Activated CD8-positive, alpha-beta T cell treated with anti-CD3 and anti-CD28 coated beads, Interleukin-2, amount 10 ng/mL, durations not matched to agents 7 days and 5 days (primary cell): ENCODE data around the gene DNAH3. TPM values are rescaled to one million over a fixed set of nuclear protein-coding genes. Genes with fewer than 3 reads are reported as not detected.
A peak's percentile ranks its signal among the peaks of the same experiment; 100 is the strongest.
"Not testable (repeated sequence)": the region's sequence is repeated elsewhere in the genome, so short reads cannot be mapped to it uniquely, and the experiment has no call there.

Experiments
- ATAC-seq: fragments of 150-1000 bp; cut with Tn5 transposase; one replicate; pipeline ENCODE4 v1.10.0; 2021; ENCODE audit warnings: moderate library complexity
- CTCF ChIA-PET: fragments of 350-600 bp; sonication (Branson Sonifier 250); formaldehyde crosslinking; loops from one replicate; lab custom pipeline; 2021; ENCODE audit warnings: antibody characterized with exemption; lab: Charles Lee
- POLR2A ChIA-PET: fragments of 350-600 bp; sonication (Branson Sonifier 250); formaldehyde crosslinking; loops from one replicate; lab custom pipeline; 2021; ENCODE audit warnings: antibody characterized with exemption; lab: Charles Lee
- DNase-seq: peaks from one replicate; pipeline ENCODE4 v3.0.0-alpha.2; 2020
- H3K27ac Mint-ChIP-seq: one replicate; pipeline ENCODE4 v1.8.0; 2021; ENCODE audit warnings: mild to moderate bottlenecking, mixed read lengths
- H3K27me3 Mint-ChIP-seq: one replicate; pipeline ENCODE4 v1.8.0; 2021; ENCODE audit warnings: low read depth, mixed read lengths
- H3K36me3 Mint-ChIP-seq: one replicate; pipeline ENCODE4 v1.8.0; 2021; ENCODE audit warnings: low read depth, mixed read lengths
- H3K4me1 Mint-ChIP-seq: one replicate; pipeline ENCODE4 v1.8.0; 2021; ENCODE audit warnings: low read depth, mixed read lengths
- H3K4me3 Mint-ChIP-seq: one replicate; pipeline ENCODE4 v1.8.0; 2021; ENCODE audit warnings: mild to moderate bottlenecking, mixed read lengths
- H3K9me3 Mint-ChIP-seq: one replicate; pipeline ENCODE4 v1.8.0; 2022; ENCODE audit warnings: mixed read lengths; ENCODE audit not compliant: insufficient read depth
- total RNA-seq, 2 experiments: library from RNA; stranded (reverse); gene quantifications; one replicate each; pipeline ENCODE4 v1.2.3, GENCODE V29; 2021

The DNAH3 gene
- total RNA-seq, 2 experiments from 2014 or later, result not detected

DNA sequence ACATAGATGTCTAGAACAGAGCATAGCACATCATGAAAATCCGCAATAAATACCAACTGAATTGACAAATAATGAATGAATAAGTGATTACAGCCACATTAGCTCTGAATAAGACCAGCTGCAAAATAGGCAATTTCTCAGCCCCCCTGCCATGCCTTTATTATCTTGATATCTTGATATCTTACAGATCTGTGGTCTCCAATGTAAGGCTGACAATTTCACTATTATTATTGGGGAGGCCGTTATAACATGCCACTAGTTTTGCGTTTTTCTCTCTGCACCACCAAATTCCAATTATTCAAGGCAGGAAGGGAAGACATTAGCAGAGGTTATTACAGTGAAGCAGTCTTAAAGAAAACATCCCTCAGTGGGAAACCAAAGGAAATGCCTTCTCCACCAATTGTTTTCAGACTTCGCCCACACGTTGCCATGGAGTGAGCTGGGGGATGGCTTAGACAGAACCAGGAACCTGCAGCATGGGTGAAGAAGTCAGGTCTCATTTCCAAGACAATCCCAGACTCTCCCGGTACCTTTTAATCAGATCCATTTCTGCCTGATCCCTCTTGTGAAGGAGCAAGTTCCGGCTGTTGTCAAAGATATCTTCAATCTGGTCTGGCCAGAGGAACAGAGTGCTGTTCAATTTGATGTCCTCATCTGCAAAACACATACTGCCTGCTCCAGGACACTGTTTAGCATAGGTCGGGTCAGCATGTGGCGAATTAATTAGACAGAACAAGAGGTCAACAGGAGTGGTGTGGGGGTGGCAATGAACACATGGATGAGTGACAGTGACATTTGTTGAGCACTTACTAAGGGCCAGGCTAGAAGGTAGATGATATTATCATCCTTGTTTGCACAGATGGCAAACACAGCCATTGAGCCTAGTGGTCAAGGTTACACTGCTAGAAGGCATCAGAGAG lies 46.4 kb downstream of the DNAH3 start:
- no peak overlapping the region for H3K4me3 Mint-ChIP-seq
- H3K36me3 Mint-ChIP-seq, result no peaks in the 10 kb centered on the region
- peaks cover 24% of the 10 kb centered on the region for H3K27me3 Mint-ChIP-seq
- no peaks in the 10 kb centered on the region for H3K9me3 Mint-ChIP-seq
- POLR2A ChIA-PET, result no interaction called here
- no peak for ATAC-seq
- CTCF ChIA-PET, result no interaction called here
- DNase-seq, result no peak
- no peak overlapping the region for H3K27ac Mint-ChIP-seq
- peaks cover 1% of the 10 kb centered on the region for H3K4me1 Mint-ChIP-seq

DNA sequence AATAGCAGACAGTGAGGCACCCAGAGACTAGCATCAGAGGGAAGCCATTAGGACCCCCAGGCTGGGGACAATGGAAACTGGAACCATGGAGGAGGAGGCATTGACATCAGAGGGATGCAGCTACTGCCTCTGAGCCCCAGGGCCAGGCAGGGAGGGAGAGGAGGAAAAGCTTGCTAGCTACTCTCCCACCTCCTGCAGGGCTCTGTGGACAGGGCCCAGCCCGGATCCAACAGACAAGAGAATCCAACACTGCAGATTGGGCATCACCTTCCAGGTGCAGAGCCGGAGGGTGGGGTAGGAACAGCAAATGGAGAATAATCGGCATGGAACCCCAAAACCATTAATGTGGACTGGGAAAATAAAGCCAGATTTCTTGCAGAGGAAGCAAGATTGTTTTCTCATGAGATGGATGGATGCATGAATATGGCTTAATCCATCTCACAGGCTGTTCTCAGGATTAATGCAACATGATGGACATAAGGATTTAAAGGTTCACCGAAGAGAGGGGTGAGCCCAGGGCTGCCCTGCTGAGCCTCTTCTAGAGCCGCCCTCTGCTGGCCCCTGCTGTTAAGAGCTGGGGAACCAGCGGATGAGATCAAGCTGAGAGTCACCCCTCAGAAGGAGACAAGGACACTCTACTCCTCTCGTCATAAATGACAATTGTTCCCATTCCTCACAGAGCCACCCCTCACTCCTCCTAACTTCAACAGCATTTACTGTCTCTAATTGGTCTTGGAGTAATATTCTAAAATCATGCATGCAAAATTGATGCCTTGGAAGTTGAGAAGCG lies 48.8 kb downstream of the DNAH3 start:
- POLR2A ChIA-PET, result no interaction called here
- Mint-ChIP-seq H3K9me3 (no peaks in the 10 kb centered on the region), H3K27ac (no peak overlapping the region), H3K4me3 (no peak overlapping the region), H3K4me1 (peaks cover 1% of the 10 kb centered on the region), H3K36me3 (no peaks in the 10 kb centered on the region), H3K27me3 (peaks cover 30% of the 10 kb centered on the region)
- CTCF ChIA-PET, result interaction anchor here (0.6 to 1.0 kb wide), 3 partner anchors 21 to 307 kb away, joined by 3 to 4 read pairs (median 4); no protein-coding TSS in a partner anchor
- DNase-seq (peak; percentile 23), ATAC-seq (no peak)

DNA sequence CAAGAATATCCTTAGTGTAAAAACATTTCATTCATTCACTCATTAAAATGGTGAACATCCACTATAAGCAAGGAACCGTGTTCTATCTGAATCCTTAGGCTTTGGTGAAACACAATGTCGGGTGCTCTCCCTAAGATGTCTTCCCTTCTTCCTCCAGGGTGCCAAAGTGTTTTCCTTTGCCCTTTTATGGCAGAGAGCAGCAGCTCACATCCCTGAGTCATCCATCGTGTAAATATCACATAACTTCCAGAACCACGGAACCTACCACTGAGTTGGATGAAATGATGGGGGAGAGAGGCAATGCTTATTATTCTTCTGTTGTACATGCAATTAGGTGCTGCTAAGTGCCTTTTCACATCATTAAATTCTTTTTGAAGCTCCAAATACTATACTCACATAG lies 50.2 kb downstream of the DNAH3 start:
- ChIA-PET POLR2A (no interaction called here), CTCF (interaction anchor here (1.0 kb wide), 1 partner anchor 250 kb away, joined by 4 read pairs; no protein-coding TSS in a partner anchor)
- Mint-ChIP-seq H3K27ac (no peak overlapping the region), H3K27me3 (peaks cover 34% of the 10 kb centered on the region), H3K4me1 (peaks cover 1% of the 10 kb centered on the region), H3K4me3 (no peak overlapping the region), H3K36me3 (no peaks in the 10 kb centered on the region), H3K9me3 (no peaks in the 10 kb centered on the region)
- DNase-seq (no peak), ATAC-seq (no peak)

DNA sequence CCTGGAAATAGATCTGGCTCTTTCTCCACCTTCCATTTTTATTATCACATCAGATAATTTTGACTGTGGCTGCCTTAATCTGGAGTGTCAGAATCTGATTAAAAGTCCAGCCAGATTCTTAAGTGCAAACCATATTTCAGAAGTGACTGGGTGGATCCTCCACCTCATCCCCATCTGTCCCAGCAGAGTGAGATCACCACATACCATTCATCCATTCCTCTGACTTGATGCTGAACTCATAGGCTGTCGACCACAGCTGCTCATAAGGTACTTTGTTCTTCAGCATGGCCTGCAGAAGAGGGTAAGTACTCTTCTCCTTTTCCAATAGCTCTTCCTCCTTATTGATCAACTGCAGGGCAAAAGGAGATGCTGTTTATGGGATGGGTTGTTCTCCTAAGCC lies 53.5 kb downstream of the DNAH3 start:
- DNase-seq (no peak), ATAC-seq (no peak)
- Mint-ChIP-seq H3K27ac (no peak overlapping the region), H3K9me3 (no peaks in the 10 kb centered on the region), H3K4me1 (no peaks in the 10 kb centered on the region), H3K36me3 (no peaks in the 10 kb centered on the region), H3K4me3 (no peak overlapping the region), H3K27me3 (peaks cover 40% of the 10 kb centered on the region)
- POLR2A ChIA-PET, result interaction anchor here (0.5 kb wide), 1 partner anchor 219 kb away, joined by 3 read pairs; no protein-coding TSS in a partner anchor
- CTCF ChIA-PET, result interaction anchor here (1.2 kb wide), 1 partner anchor 248 kb away, joined by 3 read pairs; no protein-coding TSS in a partner anchor

DNA sequence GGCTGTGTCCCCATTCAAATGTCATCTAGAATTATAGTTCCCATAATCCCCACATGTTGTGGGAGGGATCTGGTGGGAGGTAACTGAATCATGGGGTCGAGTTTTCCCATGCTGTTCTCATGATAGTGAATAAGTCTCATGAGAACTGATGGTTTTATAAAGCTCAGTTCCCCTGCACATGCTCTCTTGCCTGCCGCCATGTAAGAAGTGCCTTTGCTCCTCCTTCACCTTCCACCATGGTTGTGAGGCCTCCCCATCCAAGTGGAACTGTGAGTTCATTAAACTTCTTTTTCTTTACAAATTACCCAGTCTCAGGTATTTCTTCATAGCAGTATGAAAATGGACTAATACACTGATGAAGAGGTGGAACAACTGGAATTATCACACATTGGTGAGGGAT lies 55.9 kb downstream of the DNAH3 start:
- H3K36me3 Mint-ChIP-seq, H3K9me3 Mint-ChIP-seq, DNase-seq, POLR2A ChIA-PET, H3K4me3 Mint-ChIP-seq, H3K27ac Mint-ChIP-seq, ATAC-seq, H3K4me1 Mint-ChIP-seq, CTCF ChIA-PET: not testable (repeated sequence)
- H3K27me3 Mint-ChIP-seq, result peaks cover 42% of the 10 kb centered on the region

DNA sequence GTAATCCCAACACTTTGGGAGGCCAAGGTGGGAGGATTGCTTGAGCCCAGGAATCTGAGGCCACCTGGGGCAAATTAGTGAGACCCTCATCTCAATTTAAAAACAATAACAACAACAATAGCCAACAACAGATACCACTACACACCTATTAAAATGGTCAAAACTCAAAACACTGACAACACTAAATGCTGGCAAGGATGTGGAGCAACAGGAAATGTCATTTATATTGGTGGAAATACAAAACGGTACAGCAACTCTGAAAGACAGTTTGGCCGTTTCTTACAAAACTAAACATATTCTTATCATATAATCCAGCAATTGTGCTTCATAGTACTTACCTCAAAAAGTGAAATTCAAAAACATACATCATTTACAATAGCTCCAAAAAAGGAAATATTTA lies 57.7 kb downstream of the DNAH3 start:
- ATAC-seq (no peak), DNase-seq (no peak)
- H3K4me3 Mint-ChIP-seq, result no peak overlapping the region
- H3K27ac Mint-ChIP-seq, result no peak overlapping the region
- H3K27me3 Mint-ChIP-seq, result peaks cover 40% of the 10 kb centered on the region
- no peaks in the 10 kb centered on the region for H3K4me1 Mint-ChIP-seq
- H3K36me3 Mint-ChIP-seq, result no peaks in the 10 kb centered on the region
- ChIA-PET CTCF (no interaction called here), POLR2A (no interaction called here)
- peaks cover 5% of the 10 kb centered on the region for H3K9me3 Mint-ChIP-seq

DNA sequence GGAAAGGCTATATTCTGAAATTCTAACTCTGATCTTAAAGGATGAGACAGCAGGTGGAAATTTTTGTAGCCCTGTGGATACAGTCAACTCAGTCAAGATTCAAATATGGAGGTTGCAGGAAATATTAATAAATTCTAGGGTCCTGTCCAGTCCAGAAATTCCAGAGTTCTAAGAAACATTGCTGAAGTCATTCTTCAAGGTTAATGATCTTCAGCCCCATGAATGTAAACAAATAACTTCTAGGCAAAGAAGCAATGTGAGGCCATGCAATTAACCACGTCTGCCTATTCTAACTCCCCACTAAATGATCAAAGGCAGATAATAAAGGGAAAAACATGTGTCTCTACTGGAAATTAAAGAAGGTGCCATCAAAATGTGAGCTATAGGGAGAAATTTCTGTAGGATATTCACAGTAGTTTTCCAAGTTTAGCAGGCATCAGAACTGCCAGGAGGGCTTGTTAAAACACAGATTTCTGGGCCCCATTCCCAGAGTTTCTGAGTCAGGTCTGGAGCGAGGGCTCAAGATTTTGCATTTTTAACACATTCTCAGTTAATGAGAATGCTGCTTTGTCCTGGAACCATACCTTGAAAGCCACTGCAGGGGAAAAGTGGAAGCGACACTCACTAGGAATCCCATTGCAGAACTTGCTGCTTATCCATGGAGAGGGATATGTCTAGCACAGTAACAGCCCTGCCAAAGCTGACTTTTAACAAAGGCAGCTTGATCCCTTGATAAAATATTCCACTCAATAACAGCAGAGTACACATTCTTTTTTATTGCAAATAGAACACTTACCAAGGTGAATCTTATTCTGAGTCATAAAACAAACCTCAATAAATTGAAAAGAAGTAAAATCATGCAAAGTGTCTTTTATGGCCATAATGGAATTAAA lies 61.8 kb downstream of the DNAH3 start:
- ATAC-seq, result no peak
- CTCF ChIA-PET, result no interaction called here

DNA sequence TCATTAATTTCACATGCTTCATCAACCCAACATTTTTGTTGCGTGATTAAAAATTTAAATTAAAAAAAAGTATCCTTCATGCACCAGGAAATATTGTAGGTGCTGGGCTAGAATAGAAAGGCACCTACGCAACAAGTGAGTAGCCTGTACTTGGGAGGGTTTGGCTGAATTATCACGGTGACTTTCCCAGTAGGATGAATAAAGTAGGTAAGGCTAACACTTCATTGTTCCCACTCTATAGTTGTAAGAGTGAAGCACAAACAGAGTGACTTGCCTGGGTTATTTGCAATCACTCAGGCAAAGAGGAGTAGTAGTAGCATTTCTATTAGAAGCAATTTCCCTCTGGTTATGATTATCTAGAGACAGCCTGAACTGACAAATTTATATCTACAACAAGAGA lies 62.5 kb downstream of the DNAH3 start:
- ChIA-PET CTCF (no interaction called here), POLR2A (no interaction called here)
- Mint-ChIP-seq H3K36me3 (no peaks in the 10 kb centered on the region), H3K4me1 (no peaks in the 10 kb centered on the region), H3K4me3 (no peak overlapping the region), H3K9me3 (peaks cover 5% of the 10 kb centered on the region), H3K27me3 (peaks cover 29% of the 10 kb centered on the region), H3K27ac (no peak overlapping the region)
- DNase-seq, result no peak
- ATAC-seq, result no peak

More for the DNA sequence above, 61.8 kb downstream of the DNAH3 start:
- no peak for DNase-seq
- POLR2A ChIA-PET, result no interaction called here
- peaks cover 29% of the 10 kb centered on the region for H3K27me3 Mint-ChIP-seq
- no peak overlapping the region for H3K27ac Mint-ChIP-seq
- no peaks in the 10 kb centered on the region for H3K4me1 Mint-ChIP-seq
- H3K36me3 Mint-ChIP-seq, result no peaks in the 10 kb centered on the region
- H3K9me3 Mint-ChIP-seq, result peaks cover 5% of the 10 kb centered on the region
- H3K4me3 Mint-ChIP-seq, result no peak overlapping the region

DNA sequence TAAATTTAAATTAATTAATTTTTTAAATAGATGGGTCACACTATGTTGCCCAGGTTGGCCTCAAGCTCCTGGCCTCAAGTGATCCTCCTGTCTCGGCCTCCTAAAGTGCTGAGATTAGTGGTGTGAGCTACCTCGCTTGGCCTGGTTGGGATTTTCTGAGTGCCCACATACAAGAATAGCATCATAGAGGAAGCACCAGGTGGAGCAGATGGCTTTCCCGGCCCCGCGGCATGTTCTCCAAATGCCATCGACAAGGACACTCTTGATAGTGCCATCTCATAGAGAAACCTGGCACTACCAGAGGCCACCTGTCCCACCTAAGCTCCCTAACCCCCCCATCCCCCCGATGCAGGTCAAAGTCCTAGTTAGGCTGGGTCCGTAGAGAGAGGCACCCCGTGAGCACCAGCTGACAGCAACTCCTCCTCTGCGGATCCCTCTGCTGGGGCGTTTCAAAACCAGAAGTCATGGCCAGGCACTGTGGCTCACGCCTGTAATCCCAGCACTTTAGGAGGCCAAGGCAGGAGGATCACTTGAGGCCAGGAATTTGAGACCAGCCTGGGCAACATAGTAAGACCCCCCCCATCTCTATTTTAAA lies 65.9 kb downstream of the DNAH3 start:
- no peak overlapping the region for H3K4me3 Mint-ChIP-seq
- H3K27ac Mint-ChIP-seq, result no peak overlapping the region
- ChIA-PET POLR2A (no interaction called here), CTCF (interaction anchor here (0.6 to 5.1 kb wide), 4 partner anchors 9 to 278 kb away, joined by 3 to 35 read pairs (median 9); partner anchors contain the start of genes ERI2 and REXO5)
- DNase-seq (no peak), ATAC-seq (no peak)
- H3K36me3 Mint-ChIP-seq, result no peaks in the 10 kb centered on the region
- peaks cover 10% of the 10 kb centered on the region for H3K27me3 Mint-ChIP-seq
- no peaks in the 10 kb centered on the region for H3K4me1 Mint-ChIP-seq
- peaks cover 5% of the 10 kb centered on the region for H3K9me3 Mint-ChIP-seq

DNA sequence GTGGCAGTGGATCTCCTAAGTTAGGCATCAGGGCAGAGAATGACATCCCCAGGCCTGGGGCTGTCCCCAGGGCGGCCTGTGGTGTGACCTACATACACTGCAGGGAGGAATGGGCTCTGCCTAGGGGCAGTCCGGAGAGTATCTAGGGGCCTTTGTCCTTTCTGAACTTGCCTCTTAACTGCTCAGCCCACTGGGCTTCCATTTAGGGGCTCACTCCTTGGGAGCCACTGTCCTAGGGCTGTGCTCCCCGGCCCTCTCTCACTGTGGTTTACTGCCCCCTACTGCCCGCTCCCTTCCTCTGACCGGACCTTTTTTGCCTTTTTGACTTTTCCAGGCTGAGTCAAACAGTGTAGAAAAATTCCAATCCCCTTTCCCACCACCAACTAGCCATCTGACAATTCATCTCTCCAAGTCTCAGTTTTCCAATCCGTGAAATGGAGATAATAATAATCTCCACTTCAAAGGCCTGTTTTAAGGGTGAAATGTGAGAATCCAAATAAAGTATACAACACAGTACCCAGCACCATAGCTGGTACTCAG lies 66.8 kb downstream of the DNAH3 start:
- Mint-ChIP-seq H3K9me3 (no peaks in the 10 kb centered on the region), H3K4me3 (no peak overlapping the region)

More for the DNA sequence above, 66.8 kb downstream of the DNAH3 start:
- Mint-ChIP-seq H3K27ac (no peak overlapping the region), H3K4me1 (no peaks in the 10 kb centered on the region), H3K27me3 (peaks cover 6% of the 10 kb centered on the region), H3K36me3 (no peaks in the 10 kb centered on the region)
- DNase-seq (peak; percentile 69), ATAC-seq (peak; percentile 81)
- ChIA-PET POLR2A (no interaction called here), CTCF (interaction anchor here (0.6 to 5.1 kb wide), 4 partner anchors 234 to 292 kb away, joined by 3 to 35 read pairs (median 8); partner anchors contain the start of genes ERI2 and REXO5)
